Fibroblast of skin of scalp (primary cell): Measurements from ENCODE around the gene MC4R. TPM values are rescaled to one million over a fixed set of nuclear protein-coding genes. Genes with fewer than 3 reads are reported as not detected.
"Not testable (repeated sequence)": the region's sequence is repeated elsewhere in the genome, so short reads cannot be mapped to it uniquely, and the experiment has no call there.

Experiments
- DNase-seq: peaks from one replicate; pipeline ENCODE4 v3.0.0-alpha.2; 2013
- polyA plus RNA-seq, 2 experiments: library from polyadenylated mRNA; unstranded; fragments of 120-200 nt; gene quantifications; one replicate each; pipeline ENCODE4 v1.2.1, GENCODE V29; 2013; ENCODE audit not compliant: insufficient read length in 2 of 2

MC4R gene
- polyA plus RNA-seq (2013, experiment 1 of 2; ENCODE audit: insufficient read length), result 0.22 TPM
- polyA plus RNA-seq (2013, experiment 2 of 2; ENCODE audit: insufficient read length), result 0.17 TPM

DNA sequence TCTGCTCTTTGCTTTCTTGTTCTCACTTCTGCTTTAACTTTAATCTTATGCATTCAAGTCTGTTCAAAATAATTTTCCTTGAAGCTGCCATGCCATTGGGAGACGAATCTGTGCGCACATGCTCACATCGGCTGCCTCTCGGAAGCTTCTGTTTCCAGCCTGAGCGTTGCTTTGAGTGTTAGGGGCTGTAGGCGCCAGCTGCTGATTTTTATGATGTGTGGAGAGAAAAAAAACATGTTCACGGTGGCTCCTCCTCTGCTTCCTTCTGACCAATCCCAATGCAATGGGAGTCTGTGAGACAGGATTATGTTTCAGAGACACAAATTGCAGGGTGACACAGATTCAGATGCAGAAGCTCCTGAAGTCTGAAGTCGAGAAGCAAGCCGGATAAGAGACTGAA is at the start of gene MC4R:
Gene MC4R, minus strand, starts transcription at position 180 of the 400 bp plus-strand sequence. CDS start 426 bp downstream, outside the sequence.
- peak; percentile 88 for DNase-seq

DNA sequence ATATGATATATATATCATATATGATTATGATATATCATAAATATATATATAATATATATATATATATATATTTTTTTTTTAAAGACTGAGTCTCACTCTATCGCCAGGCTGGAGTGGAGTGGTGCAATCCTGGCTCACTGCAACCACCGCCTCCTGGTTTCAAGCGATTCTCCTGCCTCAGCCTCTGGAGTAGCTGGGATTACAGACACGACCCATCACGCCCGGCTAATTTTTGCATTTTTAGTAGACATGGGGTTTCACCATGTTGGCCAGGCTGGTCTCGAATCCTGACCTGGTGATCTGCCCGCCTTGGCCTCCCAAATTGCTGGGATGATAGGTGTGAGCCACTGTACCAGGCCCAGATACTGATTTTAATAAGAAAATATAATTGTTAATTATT is 49.7 kb upstream of the MC4R start:
- not testable (repeated sequence) for DNase-seq

DNA sequence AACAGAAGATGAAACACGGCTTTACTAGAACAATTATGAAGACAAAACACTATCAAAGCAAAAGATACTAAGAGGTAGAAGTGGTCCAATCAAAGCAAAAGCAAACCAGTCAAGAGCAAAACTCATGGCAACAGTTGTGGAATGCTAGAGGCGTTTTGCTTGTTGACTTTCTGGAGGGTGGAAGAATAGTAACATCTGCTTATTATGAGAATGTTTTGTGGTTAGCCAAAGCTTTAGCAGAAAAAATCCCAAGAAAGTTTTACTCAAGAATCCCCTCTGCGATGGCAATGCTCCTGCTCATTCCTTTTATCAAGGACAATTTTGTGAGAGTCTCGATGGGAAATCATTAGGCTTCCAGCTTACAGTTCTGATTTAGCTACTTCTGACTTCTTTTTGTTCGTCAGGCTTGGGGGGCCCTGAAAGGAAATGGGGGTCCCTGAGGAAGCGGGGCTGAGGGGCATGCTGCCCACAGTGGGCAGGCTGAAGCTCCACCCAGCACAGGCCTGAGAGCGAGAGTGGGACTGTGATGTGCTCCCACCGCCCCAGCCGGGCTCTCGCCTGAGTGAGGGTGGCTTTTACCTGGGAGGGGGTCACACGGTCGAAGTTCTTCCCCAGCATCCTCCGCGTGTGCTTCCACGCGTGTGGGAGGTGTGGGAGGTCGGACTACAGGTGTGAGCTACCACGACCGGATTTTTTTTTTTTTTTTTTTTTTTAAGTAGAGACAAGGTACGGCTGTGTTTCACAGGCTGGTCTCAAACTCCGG is 49.0 kb upstream of the MC4R start:
- DNase-seq, result peak; percentile 77

DNA sequence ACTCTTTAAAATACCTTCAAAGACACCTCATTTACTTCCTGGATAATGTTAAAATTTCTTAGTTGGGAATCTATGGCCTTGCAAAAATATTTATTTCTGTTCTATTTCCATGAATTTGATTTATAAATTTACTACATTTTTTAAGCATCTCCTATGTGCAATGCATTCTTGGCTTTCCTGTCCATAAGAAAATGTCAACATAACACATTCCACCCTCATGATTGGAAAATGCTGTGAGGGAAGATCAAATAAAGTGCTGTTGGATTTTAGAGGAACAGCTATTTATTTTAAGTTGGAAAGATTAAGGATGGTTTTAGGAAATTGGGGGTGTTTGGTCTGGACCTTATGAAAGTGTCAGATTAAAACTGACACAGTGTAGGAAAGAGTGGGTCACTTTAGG is 45.4 kb upstream of the MC4R start:
- DNase-seq, result peak; percentile 52

DNA sequence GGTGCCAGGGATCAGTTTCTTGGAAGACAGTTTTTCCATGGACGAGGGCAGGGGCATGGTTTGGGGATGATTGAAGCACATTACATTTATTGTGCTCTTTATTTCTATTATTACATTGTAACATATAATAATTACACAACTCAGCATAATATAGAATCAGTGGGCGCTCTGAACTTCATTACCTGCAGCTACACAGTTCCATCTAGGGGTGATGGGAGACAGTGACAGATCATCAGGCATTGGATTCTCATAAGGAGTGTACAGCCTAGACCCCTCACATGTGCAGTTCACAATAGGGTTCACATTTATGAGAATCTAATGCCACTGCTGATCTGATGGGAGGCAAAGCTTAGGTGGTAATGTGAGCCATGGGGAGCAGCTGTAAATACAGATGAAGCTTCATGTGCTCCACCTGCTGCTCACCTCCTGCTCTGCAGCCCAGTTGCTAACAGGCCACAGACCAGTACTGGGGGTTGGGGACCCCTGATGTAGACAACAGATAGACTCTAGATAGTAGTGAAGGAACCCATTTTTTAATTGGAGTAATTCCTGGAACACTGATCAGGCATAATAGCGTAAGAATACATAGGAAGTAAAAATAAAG is 41.5 kb upstream of the MC4R start:
- peak; percentile 17 for DNase-seq

DNA sequence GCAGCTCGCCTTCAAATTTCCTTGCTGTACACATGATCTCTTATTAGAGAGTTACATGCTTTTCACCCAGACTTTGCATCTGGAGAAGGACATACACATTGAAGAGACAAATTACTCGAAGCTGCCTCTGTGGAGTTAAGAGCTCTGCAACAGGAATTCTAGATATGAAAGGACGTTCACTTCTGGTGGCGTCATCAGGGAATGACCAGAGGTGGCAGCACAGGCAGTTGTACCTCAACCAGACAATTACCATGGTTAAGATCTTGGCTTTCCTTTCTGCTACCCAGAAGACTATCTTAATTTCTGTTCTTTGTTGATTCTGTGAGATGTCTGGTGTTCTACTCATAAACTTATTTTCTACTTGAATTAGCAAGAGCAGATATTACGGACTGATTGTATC is 39.1 kb upstream of the MC4R start:
- DNase-seq, result peak; percentile 5

DNA sequence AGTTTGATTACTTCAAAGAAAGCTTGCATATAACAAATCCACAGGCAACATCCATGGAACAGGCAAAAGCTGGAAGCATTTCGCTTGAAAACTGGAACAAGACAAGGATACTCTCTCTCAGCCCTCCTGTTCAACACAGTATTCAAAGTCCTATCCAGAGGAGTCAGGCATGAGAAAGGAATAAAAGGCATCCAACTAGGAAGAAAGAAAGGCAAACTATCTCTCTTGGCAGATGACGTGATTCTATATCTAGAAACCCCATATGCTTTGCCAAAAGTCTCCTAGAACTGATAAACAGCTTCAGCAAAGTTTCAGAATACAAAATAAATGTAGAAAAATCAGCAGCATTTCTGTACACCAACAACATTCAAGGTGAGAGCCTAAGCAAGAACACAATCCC is 34.1 kb upstream of the MC4R start:
- DNase-seq, result no peak

DNA sequence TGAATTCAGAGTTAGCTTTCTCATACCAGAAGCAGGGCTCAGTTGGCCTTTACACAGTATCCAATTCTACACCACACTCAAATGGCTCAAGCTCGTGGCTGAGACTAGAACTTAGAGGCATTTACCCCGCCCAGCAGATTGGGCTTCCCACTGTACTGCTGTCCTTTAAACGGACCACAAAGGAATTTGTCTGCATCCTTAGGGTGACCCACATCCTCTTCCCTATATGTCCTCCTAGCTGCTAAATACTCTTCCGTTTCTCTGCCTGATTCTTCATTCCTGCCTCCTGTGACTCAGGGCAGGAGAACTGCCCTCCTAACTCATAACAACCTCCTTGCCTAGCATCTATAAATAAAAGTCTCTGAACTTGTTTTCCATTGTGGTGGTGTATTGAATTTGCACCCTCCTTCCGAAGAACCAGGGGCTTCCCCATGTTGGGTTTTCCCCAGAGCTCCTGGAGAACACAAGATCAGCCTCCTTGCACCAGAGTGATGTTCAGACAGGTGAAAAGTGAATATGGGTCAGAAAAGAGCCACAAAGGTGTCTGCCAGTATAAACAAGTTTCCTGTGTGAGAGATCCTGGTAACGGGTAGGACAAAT is 32.0 kb upstream of the MC4R start:
- peak; percentile 59 for DNase-seq

DNA sequence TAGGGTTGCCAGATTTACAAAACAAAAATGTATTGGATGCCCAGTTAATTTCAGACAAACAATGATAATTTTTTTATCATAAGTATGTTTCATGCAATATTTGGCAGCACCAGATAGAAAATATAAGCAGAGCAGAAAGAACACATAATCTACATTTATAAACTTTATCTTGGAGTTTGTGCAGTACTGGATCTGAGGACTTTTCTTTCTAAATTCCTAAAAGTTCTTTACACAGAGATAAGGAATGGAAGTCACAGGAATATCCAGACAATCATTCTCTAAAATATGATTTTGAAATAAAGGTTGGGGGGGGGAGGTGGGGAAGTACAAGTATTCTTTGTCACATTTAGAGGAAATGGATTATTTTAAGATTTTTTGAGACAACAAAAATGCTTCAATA is 28.8 kb upstream of the MC4R start:
- no peak for DNase-seq

DNA sequence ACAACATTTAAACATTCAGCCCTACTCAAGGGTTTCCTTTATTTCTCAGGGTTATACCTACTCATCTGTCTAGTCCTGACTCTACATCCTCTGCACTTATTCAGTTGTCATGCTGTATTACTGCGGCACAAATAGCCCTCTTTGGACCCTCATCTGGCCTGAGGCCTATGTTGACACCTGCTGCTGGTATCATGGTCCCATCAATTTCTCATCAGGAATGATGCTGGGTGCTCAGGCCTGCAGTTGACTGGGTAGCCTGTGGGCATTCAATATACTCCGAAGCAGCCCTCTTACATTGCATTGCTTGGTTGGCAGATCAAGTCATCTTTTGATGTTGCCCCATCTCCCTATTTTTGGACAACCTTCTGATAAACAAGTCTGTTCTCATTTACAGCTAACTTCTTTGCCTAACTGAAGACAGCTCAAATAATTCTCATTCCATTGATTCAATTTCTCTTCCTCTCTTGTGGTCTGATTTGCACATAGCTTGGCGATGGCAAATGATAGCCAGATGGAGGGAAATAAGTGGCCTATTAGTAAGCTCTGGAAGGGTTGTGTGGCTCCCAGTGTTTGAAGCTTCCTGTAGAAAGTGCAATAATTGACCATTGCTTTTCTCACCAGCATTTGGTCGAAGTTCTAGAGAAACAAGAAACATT is 19.1 kb upstream of the MC4R start:
- peak; percentile 84 for DNase-seq

DNA sequence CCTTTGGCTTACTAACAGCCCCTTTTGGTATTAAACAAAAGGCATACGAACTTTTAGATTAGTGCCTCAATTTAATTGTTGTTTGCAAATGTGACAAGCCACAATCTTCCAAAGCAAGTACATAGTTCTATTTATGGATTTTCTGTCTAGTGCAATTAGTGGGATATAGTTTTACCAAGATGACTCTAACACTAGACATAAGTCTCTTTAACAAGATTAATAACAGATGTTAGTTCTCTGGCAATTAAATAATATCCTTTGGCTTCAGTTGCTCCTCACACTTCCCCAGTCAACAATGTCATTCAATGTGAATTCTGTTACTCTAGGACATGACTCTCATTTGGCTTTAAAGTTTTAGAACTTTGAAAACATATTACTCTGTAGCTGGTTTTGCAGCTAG is 16.7 kb upstream of the MC4R start:
- peak; percentile 21 for DNase-seq

DNA sequence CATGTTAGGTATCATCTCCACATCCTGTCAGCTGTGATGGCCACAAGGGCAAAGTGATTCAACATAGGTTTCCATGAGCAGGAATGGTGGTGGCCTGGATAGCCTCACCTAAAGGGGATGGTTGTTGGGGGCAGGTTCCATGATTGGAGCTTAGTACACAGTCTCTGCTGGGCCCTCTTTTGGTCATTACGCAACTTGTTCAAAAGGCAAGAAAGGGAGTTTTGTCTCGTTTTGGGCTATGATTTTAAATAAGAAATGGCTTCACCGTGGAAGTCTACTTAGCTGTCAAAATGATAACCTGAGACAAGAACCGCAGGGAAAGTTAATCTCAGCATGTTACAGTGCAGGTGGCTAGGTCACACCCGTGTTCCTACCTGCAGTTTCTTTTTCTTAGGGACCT is 13.1 kb upstream of the MC4R start:
- no peak for DNase-seq

DNA sequence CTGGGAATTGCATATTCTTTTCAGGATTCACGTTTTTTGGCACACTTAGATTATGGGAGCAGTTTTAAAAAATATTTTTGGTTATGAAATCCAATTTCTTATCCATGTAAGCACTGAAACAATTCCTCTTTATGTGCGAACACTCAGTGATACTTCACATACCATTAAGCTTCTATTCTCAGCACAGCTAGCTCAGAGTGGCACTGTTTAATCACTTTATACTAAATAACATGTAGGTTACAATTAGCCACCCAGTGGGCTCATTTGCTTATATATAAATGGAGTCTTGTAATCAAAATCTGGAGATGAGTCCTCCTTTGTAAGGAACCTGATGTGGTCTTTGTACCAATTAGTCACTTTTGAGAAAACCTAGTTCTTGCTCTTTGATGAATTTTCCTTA is 11.3 kb upstream of the MC4R start:
- no peak for DNase-seq

DNA sequence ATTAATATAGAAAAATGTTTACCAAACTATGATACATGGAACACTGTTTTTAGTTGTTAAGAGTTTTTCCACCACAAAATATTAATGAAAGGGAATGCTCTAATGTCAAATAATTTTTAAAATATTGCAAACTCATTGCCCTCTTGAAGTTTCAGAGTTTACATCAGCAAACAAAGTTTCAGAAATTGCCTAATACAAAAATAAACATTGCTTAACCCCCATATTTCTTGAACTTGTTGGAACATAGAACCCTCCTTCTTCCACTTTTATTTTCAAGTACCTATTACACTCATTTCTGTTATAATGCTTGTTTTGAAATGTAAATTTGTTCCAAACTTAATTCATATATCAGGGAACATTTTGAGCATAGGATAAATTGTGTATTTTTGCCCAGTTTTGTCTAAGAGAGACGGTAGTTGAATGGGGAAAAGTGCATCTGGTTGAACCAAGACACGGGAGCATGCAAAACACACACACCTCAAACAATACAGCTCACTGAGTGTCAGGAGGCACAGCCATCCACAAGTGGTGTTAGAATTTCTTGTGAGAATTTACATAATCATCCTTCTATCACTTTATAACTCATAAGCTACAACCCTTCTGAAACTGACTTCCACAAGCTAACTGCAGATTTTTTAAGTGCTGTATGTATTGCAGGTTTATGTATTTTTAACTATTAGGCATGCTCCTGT is 5.3 kb upstream of the MC4R start:
- no peak for DNase-seq

DNA sequence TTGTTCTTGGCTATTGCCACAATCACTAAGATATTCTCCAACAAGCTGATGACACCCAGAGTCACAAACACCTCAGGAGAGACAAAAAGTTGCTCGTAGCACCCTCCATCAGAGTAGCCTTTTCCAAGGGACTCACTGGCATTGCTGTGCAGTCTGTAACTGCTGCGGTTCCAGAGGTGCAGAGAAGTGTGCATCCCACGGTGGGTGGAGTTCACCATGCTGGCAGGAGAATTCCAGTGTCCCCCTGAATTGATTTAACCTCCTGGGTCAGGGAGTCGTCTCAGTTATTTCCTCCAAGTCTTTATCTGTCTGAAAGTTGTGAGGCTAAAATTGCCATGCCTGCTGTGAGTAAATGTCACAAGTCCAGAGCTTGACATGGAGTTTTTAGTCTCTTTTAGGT is 443 bp downstream of the MC4R start:
- DNase-seq, result no peak

DNA sequence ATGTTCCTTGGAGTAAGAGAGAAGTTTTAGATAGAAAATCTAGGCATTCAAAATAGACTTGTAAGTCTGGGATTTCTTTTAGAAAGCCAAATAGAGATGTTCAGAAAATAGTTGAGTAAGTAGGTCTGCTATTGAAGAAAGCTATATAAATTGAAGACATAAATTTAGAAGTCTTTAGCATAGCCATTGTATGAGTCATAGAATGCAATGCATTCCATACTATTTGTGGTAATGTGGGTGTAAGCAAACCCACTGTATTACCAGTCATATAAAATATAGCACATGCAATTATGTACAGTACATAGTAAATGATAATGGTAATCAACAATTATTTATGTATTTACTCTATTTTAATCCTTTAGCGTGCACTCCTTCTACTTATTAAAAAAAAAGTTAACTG is 14.1 kb downstream of the MC4R start:
- peak; percentile 87 for DNase-seq

DNA sequence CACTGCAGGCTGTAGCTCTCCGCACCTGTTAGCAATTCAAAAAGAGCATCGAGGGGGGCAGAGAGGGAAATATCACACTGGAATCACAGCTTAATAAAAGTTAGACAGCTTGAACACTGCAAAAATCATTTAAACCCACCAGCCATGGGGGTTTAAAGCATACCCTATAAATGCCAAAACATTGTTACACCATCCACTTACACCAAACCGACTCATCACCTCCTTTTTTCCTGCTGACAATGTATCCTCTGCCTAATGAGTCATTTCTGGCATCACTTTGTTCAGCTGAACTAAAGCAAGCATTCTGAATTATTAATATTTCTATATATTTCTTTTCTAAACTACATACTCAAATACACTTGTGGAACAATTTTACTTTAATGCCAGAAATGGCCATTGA is 21.6 kb downstream of the MC4R start:
- peak; percentile 24 for DNase-seq

DNA sequence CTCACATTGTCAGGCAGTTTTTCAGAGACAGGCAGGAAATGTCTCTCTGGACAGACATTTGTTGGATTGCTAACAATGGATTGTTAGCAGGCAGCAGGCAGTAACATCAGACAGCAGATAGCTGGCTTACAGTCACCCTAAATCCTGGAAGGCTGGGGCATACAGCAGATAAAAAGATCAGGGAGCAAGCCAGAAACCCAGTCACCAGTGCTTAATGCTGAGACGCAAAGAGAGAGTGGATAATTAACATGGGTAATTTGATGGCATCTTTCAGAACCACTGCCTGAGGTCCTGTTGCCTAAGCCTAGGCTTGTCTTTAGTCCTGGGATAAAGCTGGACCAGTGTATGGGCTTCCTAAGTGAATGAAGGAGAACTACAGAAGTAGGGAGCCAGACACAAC is 22.4 kb downstream of the MC4R start:
- DNase-seq, result no peak

DNA sequence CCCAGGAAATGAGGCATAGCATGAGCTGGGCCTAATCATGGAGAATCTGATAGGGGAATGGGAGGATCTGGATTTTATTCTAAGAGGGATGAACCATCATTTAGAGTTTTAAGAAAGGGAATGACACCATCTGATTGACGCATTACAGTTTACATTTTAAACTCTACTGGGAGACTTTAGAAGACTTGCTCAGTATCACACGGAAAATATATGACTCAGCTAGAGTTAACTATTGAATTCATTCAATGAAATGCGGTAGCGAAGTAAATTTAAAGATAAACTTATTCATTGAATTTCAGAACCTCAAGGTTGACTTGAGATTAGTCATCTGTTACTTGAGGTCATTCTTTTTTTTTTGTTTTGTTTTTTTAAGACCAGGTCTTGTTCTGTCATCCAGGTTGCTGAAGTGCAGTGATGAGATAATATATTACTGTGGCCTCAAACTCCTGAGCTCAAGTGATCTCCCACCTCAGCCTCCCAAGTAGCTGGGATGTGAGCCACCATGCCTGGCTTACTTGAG is 25.0 kb downstream of the MC4R start:
- no peak for DNase-seq

DNA sequence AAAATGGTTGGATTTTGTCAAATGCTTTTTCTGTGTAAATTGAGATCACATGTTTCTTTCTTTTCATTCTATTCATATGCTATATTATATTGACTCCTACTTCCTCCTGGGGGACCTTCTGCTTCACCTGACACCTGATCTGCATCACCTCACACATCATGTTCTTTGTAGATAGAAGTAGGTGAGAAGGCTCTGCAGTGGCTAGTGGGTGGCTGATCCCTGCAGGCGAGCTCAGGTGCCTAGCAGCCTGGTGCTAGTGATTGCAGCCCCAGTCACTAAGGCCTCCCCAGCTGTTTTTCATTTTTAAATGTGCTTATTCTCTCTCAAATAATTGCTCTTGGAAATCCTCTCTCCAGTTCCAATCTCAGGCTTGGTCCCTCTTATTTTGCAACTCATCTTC is 33.6 kb downstream of the MC4R start:
- DNase-seq, result no peak

DNA sequence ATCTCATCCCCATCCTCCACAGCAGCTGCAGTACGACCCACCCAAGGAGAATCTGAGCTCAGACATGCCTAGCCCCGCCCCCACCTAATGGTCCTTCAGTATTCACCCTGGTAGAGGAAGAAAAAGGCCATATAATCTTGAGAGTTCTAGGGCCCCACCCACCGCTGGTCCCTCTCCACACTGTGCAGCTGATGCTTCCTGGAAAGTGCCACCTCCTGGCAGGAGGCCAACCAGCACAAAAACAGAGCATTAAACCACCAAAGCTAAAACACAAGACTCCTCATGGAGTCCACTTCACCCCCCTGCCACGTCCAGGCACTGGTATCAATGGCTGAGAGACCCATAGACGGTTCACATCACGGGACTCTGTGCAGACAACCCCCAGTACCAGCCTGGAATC is 40.7 kb downstream of the MC4R start:
- DNase-seq, result no peak

DNA sequence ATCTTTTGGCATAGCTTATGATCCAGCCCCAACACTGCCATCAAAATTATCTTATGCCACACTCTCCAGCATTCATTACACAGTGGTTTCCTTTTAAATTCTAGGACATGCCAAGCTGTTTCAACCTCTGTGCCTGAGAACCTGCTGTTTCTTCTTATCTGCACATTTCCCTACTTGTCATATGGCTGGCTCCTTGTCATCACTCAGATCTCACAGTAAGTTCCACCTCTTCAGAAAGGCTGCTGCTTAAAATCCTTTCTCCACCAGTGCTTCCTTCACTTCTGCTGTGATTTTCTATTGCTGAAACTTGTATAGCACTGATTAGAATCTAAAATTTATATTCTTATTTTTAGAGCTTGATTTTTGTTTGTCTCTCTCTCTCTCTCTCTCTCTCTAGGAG is 43.4 kb downstream of the MC4R start:
- DNase-seq, result no peak

DNA sequence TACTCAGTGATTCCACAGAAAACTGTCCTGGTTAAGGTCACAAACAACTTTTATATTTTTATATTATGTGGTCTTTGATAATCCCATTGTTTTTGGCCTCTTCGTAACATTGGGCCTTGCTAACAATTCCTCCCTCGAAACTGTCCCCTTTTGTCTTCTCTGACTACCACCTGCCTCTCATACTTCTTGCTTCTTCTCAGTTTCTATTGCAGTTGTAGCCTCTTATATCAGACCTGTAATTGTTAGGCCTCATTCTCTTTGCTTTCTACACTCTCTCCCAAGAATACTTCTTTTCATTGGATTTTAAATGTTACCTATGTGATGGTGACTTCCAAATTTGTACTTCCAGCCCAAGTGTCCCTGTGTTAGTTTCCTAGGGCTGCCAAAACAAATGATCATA is 44.7 kb downstream of the MC4R start:
- no peak for DNase-seq
